ENCODE measurements around the gene COX11. TPM values are rescaled to one million over a fixed set of nuclear protein-coding genes. Genes with fewer than 3 reads are reported as not detected.

COX11 gene
- total RNA-seq, 2 experiments from 2014 or later = 44.9 to 46.1 TPM

DNA sequence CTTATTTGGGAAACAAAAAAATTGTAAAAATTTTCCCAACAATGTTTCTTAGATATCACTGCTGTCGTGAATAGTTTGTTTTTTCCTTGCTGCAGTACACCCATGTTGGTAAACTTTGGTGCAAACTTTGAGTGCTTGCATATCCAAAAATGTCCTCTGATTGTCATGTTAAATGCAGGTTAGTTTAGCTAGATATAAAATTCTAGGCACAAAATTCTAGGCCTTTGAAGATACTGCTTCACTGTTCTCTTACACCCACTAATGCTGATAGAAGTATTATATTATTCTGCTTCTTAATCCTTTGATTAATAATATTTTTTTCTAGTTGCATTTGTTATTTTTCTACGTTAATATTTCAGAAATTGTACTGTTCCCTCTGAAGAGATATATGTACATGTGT lies 51.7 kb downstream of the COX11 start:
- no peaks in the 10 kb centered on the region for H3K27me3 Mint-ChIP-seq
- H3K36me3 Mint-ChIP-seq (ENCODE audit: low read depth) = no peaks in the 10 kb centered on the region
- DNase-seq = no peak
- POLR2A ChIA-PET = no interaction called here
- peaks cover 8% of the 10 kb centered on the region for H3K9me3 Mint-ChIP-seq
- no peak overlapping the region for H3K27ac Mint-ChIP-seq
- H3K4me1 Mint-ChIP-seq = no peaks in the 10 kb centered on the region
- CTCF ChIA-PET = no interaction called here
- H3K4me3 Mint-ChIP-seq = no peak overlapping the region

Other genes with a start within 250 kb of the COX11 start
- gene TOM1L1, start 67.8 kb downstream of the COX11 start, total RNA-seq = under 1 TPM; 0.22 to 0.50 TPM
- 1 to 10 TPM; 5.5 to 6.2 TPM for gene STXBP4, start 111 bp upstream of the COX11 start, total RNA-seq

Measured in activated CD4-positive, alpha-beta T cell treated with anti-CD3 and anti-CD28 coated beads, Interleukin-2, amount 10 ng/mL, durations not matched to agents 7 days and 5 days (primary cell).